GM12878 (cell line): ENCODE measurements around the gene SNRPA1. TPM values are rescaled to one million over a fixed set of nuclear protein-coding genes. Genes with fewer than 3 reads are reported as not detected.

ENCODE experiments used
- BMI1 ChIP-seq: fragments of 450-650 bp; IDR thresholded peaks from 2 replicates; pipeline ENCODE4 v1.6.1; 2016; ENCODE audit warnings: mild to moderate bottlenecking, moderate library complexity, borderline replicate concordance
- CHD1 ChIP-seq: IDR thresholded peaks from 2 replicates; pipeline ENCODE4 v1.6.1; 2012; ENCODE audit warnings: low read depth, low read length, improper control_type of control experiment
- FOXK2 ChIP-seq: fragments of 450-650 bp; IDR thresholded peaks from 2 replicates; pipeline ENCODE4 v1.6.1; 2017; ENCODE audit warnings: mild to moderate bottlenecking, moderate library complexity
- GABPA ChIP-seq: IDR thresholded peaks from 2 replicates; pipeline ENCODE4 v1.6.1; 2014; ENCODE audit warnings: antibody characterized with exemption, low read depth, mild to moderate bottlenecking, inconsistent platforms
- IRF4 ChIP-seq: IDR thresholded peaks from 2 replicates; pipeline ENCODE4 v1.6.1; 2011; ENCODE audit warnings: low read depth, low read length
- KDM1A ChIP-seq: fragments of 200-600 bp; sonication (generic); IDR thresholded peaks from 2 replicates; pipeline ENCODE4 v1.6.1; 2016; ENCODE audit warnings: borderline replicate concordance
- MTA2 ChIP-seq: fragments of 450-650 bp; IDR thresholded peaks from 2 replicates; pipeline ENCODE4 v1.6.1; 2016; ENCODE audit warnings: low read depth, mild to moderate bottlenecking, moderate library complexity
- MTA3 ChIP-seq: IDR thresholded peaks from 2 replicates; pipeline ENCODE4 v1.6.1; 2012; ENCODE audit warnings: low read length, inconsistent platforms, borderline replicate concordance
- NR2F1 ChIP-seq: fragments of 450-650 bp; conservative IDR thresholded peaks from 2 replicates; pipeline ENCODE4 v1.6.1; 2017; ENCODE audit warnings: mild to moderate bottlenecking
- RELA ChIP-seq: fragments of 450-650 bp; IDR thresholded peaks from 2 replicates; pipeline ENCODE4 v1.8.0; 2014; ENCODE audit warnings: borderline replicate concordance; ENCODE audit not compliant: partially characterized antibody
- SREBF1 ChIP-seq: IDR thresholded peaks from 2 replicates; pipeline ENCODE4 v1.6.1; 2012; ENCODE audit warnings: mild to moderate bottlenecking, low read length
- STAT3 ChIP-seq: IDR thresholded peaks from 2 replicates; pipeline ENCODE4 v1.6.1; 2011; ENCODE audit warnings: low read depth, low read length, improper control_type of control experiment
- TCF12 ChIP-seq: IDR thresholded peaks from 2 replicates; pipeline ENCODE4 v1.6.1; 2011; ENCODE audit warnings: low read depth, mild to moderate bottlenecking, low read length
- ZNF217 ChIP-seq: fragments of 450-650 bp; IDR thresholded peaks from 2 replicates; pipeline ENCODE4 v1.6.1; 2017; ENCODE audit warnings: antibody characterized with exemption, mild to moderate bottlenecking
- polyA plus RNA-seq, 11 experiments: library from polyadenylated mRNA; depleted of rRNA in 4 of 11; unstranded in 6 of 11; stranded (reverse) in 5 of 11; fragments of >200 nt; fragmentation: Nextera tagmentation in 4 of 11; fragmentation: Illumina TruSeq in 1 of 11; extraction: Ambion mirVana in 4 of 11; extraction: Trizol in 1 of 11; gene quantifications; 1 replicate in 1 of 11; 2 replicates in 10 of 11; pipeline versions ENCODE4 v1.2.1 to v1.2.3, GENCODE V29; 2011 to 2016; ENCODE audit warnings: inconsistent platforms in 2 of 11, missing spikeins in 2 of 11, low read depth in 1 of 11
- total RNA-seq, 4 experiments: library from RNA; depleted of rRNA in 3 of 4; stranded (reverse); fragments of >200 nt in 3 of 4; fragmentation: Illumina TruSeq in 1 of 4; extraction: Trizol in 1 of 4; gene quantifications; 2 replicates each; pipeline versions ENCODE4 v1.2.1 to v1.2.3, GENCODE V29; 2013 to 2021
- TF ChIP-seq, protein P1 (sequence below): fragments of 450-650 bp; IDR thresholded peaks from 2 replicates; pipeline ENCODE4 v1.6.1; 2017; ENCODE audit warnings: antibody characterized with exemption, mild to moderate bottlenecking, moderate library complexity
- TF ChIP-seq, protein P2 (sequence below): IDR thresholded peaks from 2 replicates; pipeline ENCODE4 v1.6.1; 2011; ENCODE audit warnings: low read depth, mild to moderate bottlenecking, low read length, moderate library complexity, borderline replicate concordance; ENCODE audit errors: extremely low read depth
- TF ChIP-seq, protein P3 (sequence below): fragments of 450-650 bp; IDR thresholded peaks from 2 replicates; pipeline ENCODE4 v1.6.1; 2016; ENCODE audit warnings: mild to moderate bottlenecking
- TF ChIP-seq, protein P4 (sequence below): fragments of 450-650 bp; formaldehyde crosslinking; IDR thresholded peaks from 2 replicates; pipeline ENCODE4 v1.5.0; 2022; ENCODE audit warnings: mild to moderate bottlenecking, missing genetic modification characterization
- TF ChIP-seq, protein P5 (sequence below): fragments of 450-650 bp; IDR thresholded peaks from 2 replicates; pipeline ENCODE4 v1.6.1; 2018; ENCODE audit warnings: mild to moderate bottlenecking, low read depth, moderate library complexity; ENCODE audit not compliant: partially characterized antibody

The SNRPA1 gene
- total and polyA plus RNA-seq, 10 of the 15 experiments (the other 5 are each of a cell fraction or from before 2014, with no cell fraction given), result 59.9 to 267 (median 161) TPM

DNA sequence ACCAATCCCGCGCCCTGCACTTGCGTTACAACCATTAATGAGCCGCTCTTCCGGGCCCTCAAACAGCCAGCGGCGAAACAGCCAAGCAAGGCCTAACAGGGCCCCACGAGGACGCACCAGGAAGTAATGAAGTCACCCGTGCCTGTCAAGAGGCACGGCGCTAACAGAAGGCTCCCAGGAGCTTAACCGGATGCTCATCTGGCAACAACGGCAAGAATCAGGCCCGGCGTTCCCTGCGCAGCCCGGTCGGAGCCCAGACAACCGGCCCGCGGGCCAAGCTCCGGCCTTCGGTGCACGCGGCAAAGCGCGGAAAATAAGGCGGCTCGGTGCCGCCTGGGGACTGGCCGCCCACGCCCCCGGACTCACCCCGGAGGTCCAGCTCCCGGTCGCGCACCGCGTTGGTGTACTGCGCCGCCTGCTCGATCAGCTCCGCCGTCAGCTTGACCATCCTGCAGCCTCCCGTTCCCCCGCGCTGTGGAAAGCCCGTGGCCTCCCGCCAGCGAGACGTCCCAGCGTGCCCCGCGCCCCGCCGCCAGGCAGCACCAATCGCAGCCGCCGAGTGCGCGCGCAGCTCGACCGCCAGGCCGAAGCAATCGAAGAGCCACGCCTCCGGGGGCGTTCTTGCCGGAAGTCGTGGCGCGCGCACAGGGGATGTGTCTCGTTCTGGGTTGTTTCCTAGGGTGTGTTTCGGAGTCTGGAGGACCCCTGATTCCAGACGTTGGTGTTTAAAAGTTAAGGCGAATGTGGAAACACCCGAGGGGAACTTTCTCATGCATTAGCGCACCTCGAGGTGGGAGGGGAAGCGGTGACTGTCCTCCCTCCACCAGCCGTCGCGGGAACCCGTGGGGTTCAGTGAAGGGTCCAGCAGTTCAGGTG is at the start of gene SNRPA1 (continued):
- TF ChIP-seq, protein P1, sequence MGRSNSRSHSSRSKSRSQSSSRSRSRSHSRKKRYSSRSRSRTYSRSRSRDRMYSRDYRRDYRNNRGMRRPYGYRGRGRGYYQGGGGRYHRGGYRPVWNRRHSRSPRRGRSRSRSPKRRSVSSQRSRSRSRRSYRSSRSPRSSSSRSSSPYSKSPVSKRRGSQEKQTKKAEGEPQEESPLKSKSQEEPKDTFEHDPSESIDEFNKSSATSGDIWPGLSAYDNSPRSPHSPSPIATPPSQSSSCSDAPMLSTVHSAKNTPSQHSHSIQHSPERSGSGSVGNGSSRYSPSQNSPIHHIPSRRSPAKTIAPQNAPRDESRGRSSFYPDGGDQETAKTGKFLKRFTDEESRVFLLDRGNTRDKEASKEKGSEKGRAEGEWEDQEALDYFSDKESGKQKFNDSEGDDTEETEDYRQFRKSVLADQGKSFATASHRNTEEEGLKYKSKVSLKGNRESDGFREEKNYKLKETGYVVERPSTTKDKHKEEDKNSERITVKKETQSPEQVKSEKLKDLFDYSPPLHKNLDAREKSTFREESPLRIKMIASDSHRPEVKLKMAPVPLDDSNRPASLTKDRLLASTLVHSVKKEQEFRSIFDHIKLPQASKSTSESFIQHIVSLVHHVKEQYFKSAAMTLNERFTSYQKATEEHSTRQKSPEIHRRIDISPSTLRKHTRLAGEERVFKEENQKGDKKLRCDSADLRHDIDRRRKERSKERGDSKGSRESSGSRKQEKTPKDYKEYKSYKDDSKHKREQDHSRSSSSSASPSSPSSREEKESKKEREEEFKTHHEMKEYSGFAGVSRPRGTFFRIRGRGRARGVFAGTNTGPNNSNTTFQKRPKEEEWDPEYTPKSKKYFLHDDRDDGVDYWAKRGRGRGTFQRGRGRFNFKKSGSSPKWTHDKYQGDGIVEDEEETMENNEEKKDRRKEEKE, result no peak
- TF ChIP-seq FOXK2 (peak; percentile 62), STAT3 (no peak), ZNF217 (no peak), KDM1A (no peak), CHD1 (no peak), NR2F1 (0 out of 2 replicates have a peak, but pooled peaks have one; percentile 39), GABPA (peak; percentile 77), RELA (peak; percentile 66), SREBF1 (no peak), BMI1 (no peak), MTA2 (no peak), IRF4 (0 out of 2 replicates have a peak, but pooled peaks have one; percentile 2), TCF12 (peak; percentile 58; the same call in 1 of the 2 replicates), MTA3 (no peak)
- TF ChIP-seq, protein P2, sequence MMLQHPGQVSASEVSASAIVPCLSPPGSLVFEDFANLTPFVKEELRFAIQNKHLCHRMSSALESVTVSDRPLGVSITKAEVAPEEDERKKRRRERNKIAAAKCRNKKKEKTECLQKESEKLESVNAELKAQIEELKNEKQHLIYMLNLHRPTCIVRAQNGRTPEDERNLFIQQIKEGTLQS, result no peak
- TF ChIP-seq, protein P3, sequence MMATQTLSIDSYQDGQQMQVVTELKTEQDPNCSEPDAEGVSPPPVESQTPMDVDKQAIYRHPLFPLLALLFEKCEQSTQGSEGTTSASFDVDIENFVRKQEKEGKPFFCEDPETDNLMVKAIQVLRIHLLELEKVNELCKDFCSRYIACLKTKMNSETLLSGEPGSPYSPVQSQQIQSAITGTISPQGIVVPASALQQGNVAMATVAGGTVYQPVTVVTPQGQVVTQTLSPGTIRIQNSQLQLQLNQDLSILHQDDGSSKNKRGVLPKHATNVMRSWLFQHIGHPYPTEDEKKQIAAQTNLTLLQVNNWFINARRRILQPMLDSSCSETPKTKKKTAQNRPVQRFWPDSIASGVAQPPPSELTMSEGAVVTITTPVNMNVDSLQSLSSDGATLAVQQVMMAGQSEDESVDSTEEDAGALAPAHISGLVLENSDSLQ, result peak; percentile 36; the same call in 1 of the 2 replicates
- TF ChIP-seq, protein P4, sequence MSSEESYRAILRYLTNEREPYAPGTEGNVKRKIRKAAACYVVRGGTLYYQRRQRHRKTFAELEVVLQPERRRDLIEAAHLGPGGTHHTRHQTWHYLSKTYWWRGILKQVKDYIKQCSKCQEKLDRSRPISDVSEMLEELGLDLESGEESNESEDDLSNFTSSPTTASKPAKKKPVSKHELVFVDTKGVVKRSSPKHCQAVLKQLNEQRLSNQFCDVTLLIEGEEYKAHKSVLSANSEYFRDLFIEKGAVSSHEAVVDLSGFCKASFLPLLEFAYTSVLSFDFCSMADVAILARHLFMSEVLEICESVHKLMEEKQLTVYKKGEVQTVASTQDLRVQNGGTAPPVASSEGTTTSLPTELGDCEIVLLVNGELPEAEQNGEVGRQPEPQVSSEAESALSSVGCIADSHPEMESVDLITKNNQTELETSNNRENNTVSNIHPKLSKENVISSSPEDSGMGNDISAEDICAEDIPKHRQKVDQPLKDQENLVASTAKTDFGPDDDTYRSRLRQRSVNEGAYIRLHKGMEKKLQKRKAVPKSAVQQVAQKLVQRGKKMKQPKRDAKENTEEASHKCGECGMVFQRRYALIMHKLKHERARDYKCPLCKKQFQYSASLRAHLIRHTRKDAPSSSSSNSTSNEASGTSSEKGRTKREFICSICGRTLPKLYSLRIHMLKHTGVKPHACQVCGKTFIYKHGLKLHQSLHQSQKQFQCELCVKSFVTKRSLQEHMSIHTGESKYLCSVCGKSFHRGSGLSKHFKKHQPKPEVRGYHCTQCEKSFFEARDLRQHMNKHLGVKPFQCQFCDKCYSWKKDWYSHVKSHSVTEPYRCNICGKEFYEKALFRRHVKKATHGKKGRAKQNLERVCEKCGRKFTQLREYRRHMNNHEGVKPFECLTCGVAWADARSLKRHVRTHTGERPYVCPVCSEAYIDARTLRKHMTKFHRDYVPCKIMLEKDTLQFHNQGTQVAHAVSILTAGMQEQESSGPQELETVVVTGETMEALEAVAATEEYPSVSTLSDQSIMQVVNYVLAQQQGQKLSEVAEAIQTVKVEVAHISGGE, result no peak
- TF ChIP-seq, protein P5, sequence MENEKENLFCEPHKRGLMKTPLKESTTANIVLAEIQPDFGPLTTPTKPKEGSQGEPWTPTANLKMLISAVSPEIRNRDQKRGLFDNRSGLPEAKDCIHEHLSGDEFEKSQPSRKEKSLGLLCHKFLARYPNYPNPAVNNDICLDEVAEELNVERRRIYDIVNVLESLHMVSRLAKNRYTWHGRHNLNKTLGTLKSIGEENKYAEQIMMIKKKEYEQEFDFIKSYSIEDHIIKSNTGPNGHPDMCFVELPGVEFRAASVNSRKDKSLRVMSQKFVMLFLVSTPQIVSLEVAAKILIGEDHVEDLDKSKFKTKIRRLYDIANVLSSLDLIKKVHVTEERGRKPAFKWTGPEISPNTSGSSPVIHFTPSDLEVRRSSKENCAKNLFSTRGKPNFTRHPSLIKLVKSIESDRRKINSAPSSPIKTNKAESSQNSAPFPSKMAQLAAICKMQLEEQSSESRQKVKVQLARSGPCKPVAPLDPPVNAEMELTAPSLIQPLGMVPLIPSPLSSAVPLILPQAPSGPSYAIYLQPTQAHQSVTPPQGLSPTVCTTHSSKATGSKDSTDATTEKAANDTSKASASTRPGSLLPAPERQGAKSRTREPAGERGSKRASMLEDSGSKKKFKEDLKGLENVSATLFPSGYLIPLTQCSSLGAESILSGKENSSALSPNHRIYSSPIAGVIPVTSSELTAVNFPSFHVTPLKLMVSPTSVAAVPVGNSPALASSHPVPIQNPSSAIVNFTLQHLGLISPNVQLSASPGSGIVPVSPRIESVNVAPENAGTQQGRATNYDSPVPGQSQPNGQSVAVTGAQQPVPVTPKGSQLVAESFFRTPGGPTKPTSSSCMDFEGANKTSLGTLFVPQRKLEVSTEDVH, result peak; percentile 41
